Endothelial cell of umbilical vein (primary cell): ENCODE measurements around the gene TAOK2. TPM values are rescaled to one million over a fixed set of nuclear protein-coding genes. Genes with fewer than 3 reads are reported as not detected.

ENCODE experiments used
- BruUV-seq: library from RNA; stranded (reverse); fragments of 400-500 nt; replicated peaks from 2 replicates; lab custom pipeline; 2021; lab: Mats Ljungman, UMichigan
- CTCF ChIA-PET: fragments of 300-600, 350-600 bp; sonication (Branson Sonifier 250); formaldehyde crosslinking; loops from one replicate; lab custom pipeline; 2021; ENCODE audit warnings: antibody characterized with exemption, inconsistent platforms; lab: Charles Lee
- POLR2A ChIA-PET: fragments of 300-600, 350-600 bp; sonication (Branson Sonifier 250); formaldehyde crosslinking; loops from one replicate; lab custom pipeline; 2021; ENCODE audit warnings: antibody characterized with exemption, inconsistent platforms; lab: Charles Lee
- DNase-seq: peaks from one replicate; pipeline ENCODE4 v3.0.0-alpha.2; 2011; ENCODE audit warnings: low read depth, low spot score
- FAIRE-seq: peaks from 2 replicates; lab custom pipeline; 2011; peaks lifted over from hg19 to GRCh38; lab: Jason Lieb, UNC
- H2AFZ ChIP-seq: 2 replicates; pipeline ENCODE4 v1.6.0; 2012; ENCODE audit warnings: low read depth, low read length, control low read depth, inconsistent platforms
- H3K27ac ChIP-seq: 2 replicates; pipeline ENCODE4 v1.5.1; 2011; ENCODE audit warnings: low read depth, mild to moderate bottlenecking, control low read depth, low read length, moderate library complexity; ENCODE audit not compliant: insufficient read depth
- H3K27me3 ChIP-seq, 2 experiments: 2 replicates each; pipeline versions ENCODE4 v1.6.0 to v1.6.1; 2011; ENCODE audit warnings: low read length in 2 of 2, mixed read lengths in 1 of 2; ENCODE audit not compliant: control insufficient read depth in 2 of 2, insufficient read depth in 2 of 2
- H3K36me3 ChIP-seq, 2 experiments: 2 replicates in 1 of 2; 3 replicates in 1 of 2; pipeline ENCODE4 v1.5.1; 2011; ENCODE audit warnings: low read length in 2 of 2, mild to moderate bottlenecking in 1 of 2, moderate library complexity in 1 of 2; ENCODE audit not compliant: control insufficient read depth in 2 of 2, insufficient read depth in 2 of 2; ENCODE audit errors: extremely low read depth in 1 of 2
- H3K4me1 ChIP-seq: 3 replicates; pipeline ENCODE4 v1.5.1; 2011; ENCODE audit warnings: mild to moderate bottlenecking, low read length; ENCODE audit not compliant: control insufficient read depth, insufficient read depth; ENCODE audit errors: extremely low read depth
- H3K4me2 ChIP-seq: 2 replicates; pipeline ENCODE4 v1.6.1; 2011; ENCODE audit warnings: low read length, control low read depth, mixed read lengths; ENCODE audit not compliant: insufficient read depth
- H3K4me3 ChIP-seq, 3 experiments: fragments of 200-600 bp in 1 of 3; sonication (generic), shearing (Covaris generic) in 1 of 3; replicated peaks in 1 of 3; 2 replicates each; pipeline ENCODE4 v1.5.1; 2011 to 2016; ENCODE audit warnings: control low read depth in 3 of 3, low read length in 3 of 3, mild to moderate bottlenecking in 2 of 3, inconsistent platforms in 1 of 3, low read depth in 1 of 3, moderate library complexity in 1 of 3; ENCODE audit not compliant: insufficient read depth in 1 of 3
- H3K79me2 ChIP-seq: 2 replicates; pipeline ENCODE4 v1.6.0; 2012; ENCODE audit warnings: low read length, inconsistent platforms; ENCODE audit not compliant: control insufficient read depth, insufficient read depth
- H3K9ac ChIP-seq: replicated peaks from 2 replicates; pipeline ENCODE3; 2011; ENCODE audit warnings: low read length, control low read depth; ENCODE audit not compliant: insufficient read depth; ENCODE audit errors: extremely low read depth
- H3K9me1 ChIP-seq: replicated peaks from 3 replicates; pipeline ENCODE4 v1.6.0; 2011; ENCODE audit warnings: mild to moderate bottlenecking, low read length; ENCODE audit not compliant: control insufficient read depth, insufficient read depth; ENCODE audit errors: extremely low read depth
- H3K9me3 ChIP-seq: replicated peaks from 2 replicates; pipeline ENCODE4 v1.5.1; 2012; ENCODE audit warnings: low read length, inconsistent platforms; ENCODE audit not compliant: control insufficient read depth, insufficient read depth
- H4K20me1 ChIP-seq: replicated peaks from 2 replicates; pipeline ENCODE3; 2011; ENCODE audit warnings: mild to moderate bottlenecking, low read length; ENCODE audit not compliant: control insufficient read depth, insufficient read depth; ENCODE audit errors: extremely low read depth
- CTCF ChIP-seq, 2 donors: IDR thresholded peaks; 1 replicate in 1 of 2; 2 replicates in 1 of 2; pipeline ENCODE4 v1.5.1; 2011; ENCODE audit warnings: low read length in 2 of 2, mild to moderate bottlenecking in 2 of 2, moderate library complexity in 2 of 2, control low read depth in 1 of 2, inconsistent platforms in 1 of 2, low read depth in 1 of 2; ENCODE audit not compliant: insufficient read depth in 1 of 2; ENCODE audit errors: extremely low read depth in 1 of 2
- EZH2 ChIP-seq: IDR thresholded peaks from 2 replicates; pipeline ENCODE4 v1.6.1; 2012; ENCODE audit warnings: borderline replicate concordance, low read depth, mild to moderate bottlenecking, moderate library complexity, low read length, inconsistent platforms; ENCODE audit not compliant: severe bottlenecking
- GATA2 ChIP-seq: IDR thresholded peaks from 2 replicates; pipeline ENCODE4 v1.7.0; 2011; ENCODE audit warnings: low read depth, mild to moderate bottlenecking, moderate library complexity, mixed read lengths, low read length; ENCODE audit not compliant: insufficient read length, insufficient read depth
- JUN ChIP-seq: IDR thresholded peaks from 2 replicates; pipeline ENCODE4 v1.6.1; 2011; ENCODE audit warnings: borderline replicate concordance, low read depth; ENCODE audit not compliant: insufficient read length, insufficient read depth
- dilution Hi-C: fragments of 300-500 bp; cut with MboI; formaldehyde crosslinking; loops from one replicate; pipeline ENCODE4 v1.15.0; 2019; ENCODE audit warnings: low sequenced_read_pairs; ENCODE audit not compliant: extremely low pct_ligation_motif_present
- intact Hi-C: fragments of 100-400 bp; cut with micrococcal nuclease; formaldehyde crosslinking; loops from one replicate; pipeline ENCODE4 v1.10.0; 2022
- polyA plus RNA-seq, 4 experiments: library from polyadenylated mRNA; depleted of rRNA in 3 of 4; stranded (reverse) in 3 of 4; unstranded in 1 of 4; fragments of >200 nt; gene quantifications; 2 replicates each; pipeline versions ENCODE4 v1.2.1 to v1.2.3, GENCODE V29; 2011 to 2012; ENCODE audit warnings: missing spikeins in 1 of 4
- total RNA-seq: library from RNA; stranded (reverse); gene quantifications from 2 replicates; pipeline ENCODE4 v1.2.3, GENCODE V29; 2021

The TAOK2 gene
- total and polyA plus RNA-seq, 2 donors (not counting 3 experiments of a cell fraction or from before 2014, with no cell fraction given), result 52.8 to 114 TPM

- H3K36me3 ChIP-seq, result peaks cover 0 to 7% of the 10 kb centered on the region in 2 experiments
- H3K27me3 ChIP-seq, result peaks cover 2 to 5% of the 10 kb centered on the region in 2 experiments
- no peaks in the 10 kb centered on the region for H3K9me1 ChIP-seq
- dilution Hi-C loops, result no loop called here
- intact Hi-C loops, result loop anchor here (1.0 kb wide), 1 partner anchor 9 kb away; the partner anchor contains the start of gene INO80E
- no peak overlapping the region for H3K4me2 ChIP-seq
- no peaks in the 10 kb centered on the region for H4K20me1 ChIP-seq
- no peaks in the 10 kb centered on the region for H3K9me3 ChIP-seq
- FAIRE-seq (no peak), DNase-seq (no peak)
- TF ChIP-seq JUN (no peak), EZH2 (no peak)
- H3K4me1 ChIP-seq, result no peaks in the 10 kb centered on the region
- no peak overlapping the region for H3K27ac ChIP-seq
- no peak overlapping the region for H3K4me3 ChIP-seq
- BruUV-seq, result no TSS peak
- no peak overlapping the region for H2AFZ ChIP-seq
- POLR2A ChIA-PET, result no interaction called here
- no peak overlapping the region for H3K9ac ChIP-seq
- H3K79me2 ChIP-seq, result no peaks in the 10 kb centered on the region
- CTCF ChIA-PET, result interaction anchor here (0.6 to 3.8 kb wide), 9 partner anchors 10 to 305 kb away, joined by 3 to 26 read pairs (median 10); partner anchors contain the start of genes ASPHD1 and TMEM219
Measured at GRCh38 chr16:30004811-30005242, 31.2 kb downstream of the TAOK2 start.

GRCh38 chr16:30005341-30006094 is 31.9 kb downstream of the TAOK2 start:
- Histone ChIP-seq H3K27ac (no peak overlapping the region), H3K4me2 (no peak overlapping the region), H3K27me3 (peaks cover 9 to 12% of the 10 kb centered on the region in 2 experiments), H3K4me3 (no peak overlapping the region), H3K4me1 (no peaks in the 10 kb centered on the region), H2AFZ (no peak overlapping the region), H3K79me2 (no peaks in the 10 kb centered on the region), H4K20me1 (no peaks in the 10 kb centered on the region), H3K36me3 (peaks cover 0 to 5% of the 10 kb centered on the region in 2 experiments), H3K9ac (no peak overlapping the region), H3K9me1 (no peaks in the 10 kb centered on the region), H3K9me3 (no peaks in the 10 kb centered on the region)
- TF ChIP-seq GATA2 (no peak), CTCF (IDR thresholded peaks at IDR 0.05; ENCODE audit: extremely low read depth in 1 of 2, insufficient read depth in 1 of 2, low read depth in 1 of 2, low read length in 2 of 2) (peak; percentile 73 to 88), EZH2 (no peak)
- ChIA-PET POLR2A (no interaction called here), CTCF (interaction anchor here (0.5 to 3.8 kb wide), 27 partner anchors 8 to 314 kb away, joined by 3 to 26 read pairs (median 4); partner anchors contain the start of genes ASPHD1, PAGR1, TAOK2 and TMEM219)
- FAIRE-seq, result peak; percentile 55
- dilution Hi-C loops, result no loop called here
- BruUV-seq, result TSS peak; percentile 37
- intact Hi-C loops, result loop anchor here (1.0 kb wide), 1 partner anchor 9 kb away; the partner anchor contains the start of gene INO80E
- DNase-seq, result peak; percentile 11
